Measurements from ENCODE around the gene RRAGC.

RRAGC gene

GRCh38 chr1:38791892-38792291 lies 67.7 kb downstream of the RRAGC start:
- no peak overlapping the region for H3K4me3 ChIP-seq (ENCODE audit: low read length)
- no peak for TF ChIP-seq ZNF274 (IDR thresholded peaks at IDR 0.05; ENCODE audit: low read depth, low read length)

- H3K4me3 ChIP-seq (ENCODE audit: low read length), result no peak overlapping the region
- TF ChIP-seq ZNF274 (IDR thresholded peaks at IDR 0.05; ENCODE audit: low read depth, low read length), result no peak
These were observed 68.4 kb downstream of the RRAGC start for GRCh38 chr1:38791164-38791515.

GRCh38 chr1:38790422-38791163 lies 69.0 kb downstream of the RRAGC start:
- H3K4me3 ChIP-seq (ENCODE audit: low read length), result no peak overlapping the region
- TF ChIP-seq ZNF274 (IDR thresholded peaks at IDR 0.05; ENCODE audit: low read depth, low read length), result no peak

- H3K4me3 ChIP-seq (ENCODE audit: low read length), result no peak overlapping the region
- TF ChIP-seq ZNF274 (IDR thresholded peaks at IDR 0.05; ENCODE audit: low read depth, low read length), result no peak
These were observed 69.9 kb downstream of the RRAGC start for GRCh38 chr1:38789498-38790169.

GRCh38 chr1:38788341-38789336 lies 70.9 kb downstream of the RRAGC start:
- TF ChIP-seq ZNF274 (IDR thresholded peaks at IDR 0.05; ENCODE audit: low read depth, low read length), result no peak
- H3K4me3 ChIP-seq (ENCODE audit: low read length), result no peak overlapping the region

All from GM08714 (cell line).